ENCODE measurements around the gene NOB1.

Gene NOB1

DNA sequence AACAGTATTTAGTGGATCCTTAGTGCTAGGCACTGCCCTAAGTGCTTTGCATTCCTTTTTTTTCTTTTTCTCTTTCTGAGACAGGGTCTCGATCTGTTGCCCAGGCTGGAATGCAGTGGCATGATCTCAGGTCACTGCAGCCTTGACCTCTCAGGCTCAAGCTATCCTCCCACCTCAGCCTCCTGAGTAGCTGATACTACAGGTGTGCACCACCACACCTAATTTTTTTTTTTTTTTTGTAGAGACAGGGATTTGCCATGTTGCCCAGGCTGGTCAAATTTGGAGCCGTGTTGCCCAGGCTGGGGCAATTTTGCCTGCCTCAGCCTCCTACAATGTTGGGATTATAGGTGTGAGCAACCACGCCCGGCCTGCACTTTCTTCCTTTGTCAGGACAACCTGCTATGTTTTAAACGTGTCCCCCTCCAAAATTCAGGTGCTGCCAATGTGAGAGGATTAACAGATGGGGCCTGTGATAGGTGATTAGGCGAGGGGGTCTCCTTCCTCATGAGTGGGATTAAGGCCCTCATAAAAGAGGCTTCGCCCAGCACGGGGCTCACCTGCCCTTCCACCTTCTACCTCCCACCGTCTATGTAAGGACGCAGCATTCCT lies 33.8 kb downstream of the NOB1 start:
- H3K4me3 ChIP-seq (replicated peaks in 1 of 2; ENCODE audit: low read depth in 2 of 2, low read length in 2 of 2) = no peak overlapping the region
- TF ChIP-seq, protein P1, sequence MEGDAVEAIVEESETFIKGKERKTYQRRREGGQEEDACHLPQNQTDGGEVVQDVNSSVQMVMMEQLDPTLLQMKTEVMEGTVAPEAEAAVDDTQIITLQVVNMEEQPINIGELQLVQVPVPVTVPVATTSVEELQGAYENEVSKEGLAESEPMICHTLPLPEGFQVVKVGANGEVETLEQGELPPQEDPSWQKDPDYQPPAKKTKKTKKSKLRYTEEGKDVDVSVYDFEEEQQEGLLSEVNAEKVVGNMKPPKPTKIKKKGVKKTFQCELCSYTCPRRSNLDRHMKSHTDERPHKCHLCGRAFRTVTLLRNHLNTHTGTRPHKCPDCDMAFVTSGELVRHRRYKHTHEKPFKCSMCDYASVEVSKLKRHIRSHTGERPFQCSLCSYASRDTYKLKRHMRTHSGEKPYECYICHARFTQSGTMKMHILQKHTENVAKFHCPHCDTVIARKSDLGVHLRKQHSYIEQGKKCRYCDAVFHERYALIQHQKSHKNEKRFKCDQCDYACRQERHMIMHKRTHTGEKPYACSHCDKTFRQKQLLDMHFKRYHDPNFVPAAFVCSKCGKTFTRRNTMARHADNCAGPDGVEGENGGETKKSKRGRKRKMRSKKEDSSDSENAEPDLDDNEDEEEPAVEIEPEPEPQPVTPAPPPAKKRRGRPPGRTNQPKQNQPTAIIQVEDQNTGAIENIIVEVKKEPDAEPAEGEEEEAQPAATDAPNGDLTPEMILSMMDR (IDR thresholded peaks at IDR 0.05; ENCODE audit: low read depth, low read length) = no peak
- DNase-seq (ENCODE audit: low read depth in 2 of 2) = no peak

DNA sequence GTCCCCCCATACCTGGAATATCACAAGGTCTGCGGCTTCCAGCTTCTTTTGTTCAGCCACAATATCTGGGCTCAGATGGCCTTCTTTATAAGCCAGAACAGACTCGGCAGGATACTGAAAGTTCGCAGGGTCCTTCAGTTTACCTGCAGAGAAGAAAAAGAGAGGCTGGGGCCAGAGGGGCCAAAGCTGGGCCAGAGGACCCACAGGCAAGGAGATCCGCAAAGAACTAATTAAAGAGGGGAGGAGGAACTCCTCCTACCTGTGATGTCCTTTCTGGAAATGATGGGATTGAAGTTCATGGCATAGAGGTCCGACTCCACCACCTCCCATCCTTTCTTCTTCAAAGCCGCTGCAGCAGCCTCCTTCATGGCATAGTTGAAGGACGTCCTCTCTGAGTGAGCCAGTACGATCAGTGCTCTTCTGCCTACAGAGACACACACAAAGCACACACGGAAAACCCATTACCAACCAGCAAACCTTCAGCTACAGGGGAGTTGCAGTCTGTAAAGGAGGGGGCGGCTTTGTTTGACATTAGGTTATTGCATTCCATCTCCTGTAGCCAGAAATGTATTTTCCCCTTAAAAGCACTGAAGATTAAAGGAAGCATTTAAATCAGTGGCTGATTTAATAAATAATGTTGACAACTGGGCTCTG lies 36.5 kb downstream of the NOB1 start:
- no peak for DNase-seq (ENCODE audit: low read depth in 2 of 2)
- H3K4me3 ChIP-seq (replicated peaks in 1 of 2; ENCODE audit: low read depth in 2 of 2, low read length in 2 of 2) = no peak overlapping the region
- TF ChIP-seq, protein P1 (IDR thresholded peaks at IDR 0.05; ENCODE audit: low read depth, low read length) = no peak

DNA sequence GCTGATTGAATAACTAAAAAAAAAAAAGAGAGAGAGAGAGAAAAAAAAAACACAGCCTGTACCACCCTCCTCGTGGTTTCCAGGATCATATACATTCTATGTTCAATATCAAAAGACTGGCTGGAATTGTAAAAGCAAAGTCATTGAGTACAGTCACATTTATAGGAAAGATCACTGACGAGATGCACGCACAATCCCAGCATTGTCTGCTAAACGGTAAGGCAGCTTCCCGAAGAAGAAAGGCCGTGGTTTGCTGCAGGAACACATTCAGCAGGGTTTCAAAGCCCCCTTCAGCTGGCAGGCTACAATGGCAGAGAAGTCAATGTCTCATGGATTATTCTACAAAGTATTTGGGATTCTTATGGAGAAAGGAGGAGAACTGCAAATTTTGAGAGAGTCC lies 37.7 kb downstream of the NOB1 start:
- H3K4me3 ChIP-seq (replicated peaks in 1 of 2; ENCODE audit: low read depth in 2 of 2, low read length in 2 of 2) = no peak overlapping the region
- TF ChIP-seq, protein P1 (IDR thresholded peaks at IDR 0.05; ENCODE audit: low read depth, low read length) = no peak
- DNase-seq (ENCODE audit: low read depth in 2 of 2) = no peak

DNA sequence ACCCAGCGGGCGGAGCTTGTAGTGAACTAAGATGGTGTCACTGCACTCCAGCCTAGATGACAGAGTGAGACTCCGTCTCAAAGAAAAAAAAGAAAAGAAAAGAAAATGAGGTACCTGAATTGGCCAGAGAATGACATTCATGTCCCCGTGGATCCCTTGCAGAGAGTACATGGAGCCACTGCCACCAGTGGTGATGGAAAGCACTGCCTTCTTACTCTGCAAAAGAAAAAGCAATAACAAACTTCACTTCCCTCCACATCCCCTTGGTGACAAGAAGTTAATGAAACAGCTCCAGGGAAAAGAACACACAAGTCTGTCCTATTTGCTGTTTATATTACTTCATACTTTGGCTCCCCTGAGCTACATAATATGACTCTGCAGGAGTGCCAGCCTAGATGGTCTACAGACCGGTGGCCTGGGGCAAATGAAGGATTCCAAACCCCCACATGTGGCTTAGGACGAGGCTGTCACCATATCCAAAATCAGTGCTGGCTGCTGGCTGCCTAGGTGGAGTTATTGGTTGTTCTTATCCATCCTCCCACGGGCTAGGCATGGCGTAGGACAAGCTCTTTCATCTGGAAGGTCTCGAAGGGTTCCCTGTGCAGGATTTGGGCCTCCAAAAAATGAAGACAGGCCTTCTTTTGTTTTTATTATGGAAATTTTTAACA lies 41.7 kb downstream of the NOB1 start:
- DNase-seq (ENCODE audit: low read depth in 2 of 2) = peak in 1 of 2 donors; percentile 12
- H3K4me3 ChIP-seq (replicated peaks in 1 of 2; ENCODE audit: low read depth in 2 of 2, low read length in 2 of 2) = no peak overlapping the region
- TF ChIP-seq, protein P1 (IDR thresholded peaks at IDR 0.05; ENCODE audit: low read depth, low read length) = no peak

DNA sequence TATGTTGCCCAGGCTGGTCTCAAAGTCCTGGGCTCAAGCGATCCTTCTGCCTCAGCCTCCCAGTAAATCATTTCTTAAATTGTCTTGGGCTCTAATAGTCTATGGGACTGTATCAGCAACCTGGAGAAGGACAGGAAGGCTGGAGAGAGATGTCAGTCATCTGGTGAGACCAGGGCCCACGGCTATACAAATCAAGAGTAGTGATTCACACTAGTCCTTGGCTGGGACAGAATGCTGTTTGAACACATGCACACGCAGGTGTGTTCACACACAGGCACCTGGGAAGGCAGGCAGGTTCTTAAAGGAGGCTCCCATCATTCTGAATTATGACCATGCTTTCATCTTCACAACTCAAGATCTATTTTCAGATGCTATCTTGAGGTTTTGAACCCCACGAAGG lies 42.4 kb downstream of the NOB1 start:
- no peak for DNase-seq (ENCODE audit: low read depth in 2 of 2)
- no peak overlapping the region for H3K4me3 ChIP-seq (replicated peaks in 1 of 2; ENCODE audit: low read depth in 2 of 2, low read length in 2 of 2)
- TF ChIP-seq, protein P1 (IDR thresholded peaks at IDR 0.05; ENCODE audit: low read depth, low read length) = no peak

DNA sequence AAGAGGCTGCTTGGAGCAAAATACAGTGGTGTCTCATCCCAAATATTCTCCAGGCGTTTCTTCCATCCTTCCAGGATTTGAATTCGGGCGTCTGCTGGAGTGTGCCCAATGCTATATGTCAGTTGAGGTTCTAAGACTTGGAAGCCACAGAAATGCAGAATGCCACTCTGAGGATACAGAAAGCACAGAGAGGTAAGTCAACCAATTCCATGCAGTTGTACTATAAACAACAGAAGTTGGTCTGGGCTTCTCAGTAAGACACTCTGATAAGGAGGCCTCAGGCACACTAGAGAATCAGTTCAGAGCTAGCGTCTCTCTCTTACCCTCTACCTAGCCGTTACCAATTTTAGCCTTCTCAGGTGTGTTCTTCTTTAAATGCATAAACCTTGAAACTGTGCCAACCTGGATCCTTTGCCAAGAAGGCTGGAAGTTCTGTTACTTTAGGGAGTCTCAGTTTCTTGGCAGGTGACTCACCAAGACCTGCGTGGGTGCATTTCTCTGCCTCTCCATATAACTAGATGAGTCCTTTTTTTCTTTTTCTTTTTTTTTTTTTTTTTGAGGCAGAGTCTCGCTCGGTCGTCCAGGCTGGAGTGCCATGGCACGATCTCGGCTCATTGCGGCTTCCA lies 43.5 kb downstream of the NOB1 start:
- TF ChIP-seq, protein P1 (IDR thresholded peaks at IDR 0.05; ENCODE audit: low read depth, low read length) = no peak
- H3K4me3 ChIP-seq (replicated peaks in 1 of 2; ENCODE audit: low read depth in 2 of 2, low read length in 2 of 2) = no peak overlapping the region
- DNase-seq (ENCODE audit: low read depth in 2 of 2) = peak; percentile 73 to 85

All from cardiac fibroblast (primary cell).